Pancreas (tissue), 10 donors: Measurements from ENCODE around the gene ITGA7. TPM values are rescaled to one million over a fixed set of nuclear protein-coding genes. Genes with fewer than 3 reads are reported as not detected.

Experiments
- ATAC-seq, 4 donors: fragments of 200-7000 bp; cut with Tn5 transposase; one replicate each; pipeline versions ENCODE4 v1.8.0 to v1.9.1; 2020; ENCODE audit warnings: mild to moderate bottlenecking in 4 of 4, moderate library complexity in 4 of 4
- DNase-seq, 6 donors: peaks; one replicate each; pipeline ENCODE4 v3.0.0-alpha.2; 2020
- FAIRE-seq: peaks from 2 replicates; lab custom pipeline; 2012; peaks lifted over from hg19 to GRCh38; lab: Jason Lieb, UNC
- H3K27ac ChIP-seq, 4 donors: fragments of 200-600 bp; sonication (generic); 1 replicate in 3 of 4; 2 replicates in 1 of 4; pipeline versions ENCODE4 v1.5.0 to v1.8.0; 2020
- H3K27me3 ChIP-seq, 4 donors: fragments of 200-600 bp; one replicate each; pipeline ENCODE4 v1.8.0; 2021
- H3K36me3 ChIP-seq, 3 donors: fragments of 200-600 bp; sonication (generic) in 1 of 3; one replicate each; pipeline versions ENCODE4 v1.5.0 to v1.8.0; 2020 to 2021
- H3K4me1 ChIP-seq, 3 donors: fragments of 200-600 bp; one replicate each; pipeline ENCODE4 v1.8.0; 2021
- H3K4me3 ChIP-seq, 4 donors: fragments of 200-600 bp; sonication (generic) in 2 of 4; one replicate each; pipeline versions ENCODE4 v1.5.0 to v1.8.0; 2020 to 2021
- H3K9me3 ChIP-seq, 4 donors: fragments of 200-600 bp; one replicate each; pipeline ENCODE4 v1.8.0; 2021
- WGBS, 2 donors: extraction: QIAGEN DNeasy Blood & Tissue Kit; methylation state at CpG; one replicate each; pipeline ENCODE4 v1.1.7; 2013; 5-methylcytosine and 5-hydroxymethylcytosine counted together
- intact Hi-C, 3 donors: fragments of 100-400 bp; cut with DNase I; formaldehyde crosslinking; loops; one replicate each; pipeline versions ENCODE4 v1.11.1 to v1.14.2; 2022
- polyA plus RNA-seq, 2 donors: library from polyadenylated mRNA; stranded (reverse); fragments of 200-250 nt; gene quantifications; one replicate each; pipeline ENCODE4 v1.2.3, GENCODE V29; 2013
- total RNA-seq, 6 donors: library from RNA; stranded (reverse); fragmentation: NEBNext Ultra II Directional in 4 of 6; extraction: Animal tissue kit (Norgen Biotek cat#: 25700) in 4 of 6; gene quantifications; one replicate each; pipeline versions ENCODE4 v1.2.1 to v1.2.4, GENCODE V29; 2021 to 2023
- TF ChIP-seq, protein P1 (sequence below), 4 donors: fragments of 200-600 bp; sonication (generic) in 3 of 4; IDR thresholded peaks; one replicate each; pipeline versions ENCODE4 v1.5.0 to v1.8.0; 2021; ENCODE audit warnings: antibody characterized with exemption in 4 of 4
- donor health status: healthy with polysubstance abuse.
- donor health status: DM: no; HTN: no; CAD: no; lungs with moderate emphysema.
- donor health status: DM: no; HTN: no; CAD: no.
- donor health status: control.
- donor health status: control.
- donor health status: Bipolar disorder and iron deficiency.
- donor health status: DM: yes; HTN: yes; CAD: no.
- donor health status: DM: no; HTN: no; CAD: no.
- donor health status: DM: no; HTN: no; CAD: no.
- donor health status: DM: yes; HTN: yes; CAD: no.

ITGA7 gene
- total and polyA plus RNA-seq, 8 donors = 3.4 to 34.5 (median 9.1) TPM

DNA sequence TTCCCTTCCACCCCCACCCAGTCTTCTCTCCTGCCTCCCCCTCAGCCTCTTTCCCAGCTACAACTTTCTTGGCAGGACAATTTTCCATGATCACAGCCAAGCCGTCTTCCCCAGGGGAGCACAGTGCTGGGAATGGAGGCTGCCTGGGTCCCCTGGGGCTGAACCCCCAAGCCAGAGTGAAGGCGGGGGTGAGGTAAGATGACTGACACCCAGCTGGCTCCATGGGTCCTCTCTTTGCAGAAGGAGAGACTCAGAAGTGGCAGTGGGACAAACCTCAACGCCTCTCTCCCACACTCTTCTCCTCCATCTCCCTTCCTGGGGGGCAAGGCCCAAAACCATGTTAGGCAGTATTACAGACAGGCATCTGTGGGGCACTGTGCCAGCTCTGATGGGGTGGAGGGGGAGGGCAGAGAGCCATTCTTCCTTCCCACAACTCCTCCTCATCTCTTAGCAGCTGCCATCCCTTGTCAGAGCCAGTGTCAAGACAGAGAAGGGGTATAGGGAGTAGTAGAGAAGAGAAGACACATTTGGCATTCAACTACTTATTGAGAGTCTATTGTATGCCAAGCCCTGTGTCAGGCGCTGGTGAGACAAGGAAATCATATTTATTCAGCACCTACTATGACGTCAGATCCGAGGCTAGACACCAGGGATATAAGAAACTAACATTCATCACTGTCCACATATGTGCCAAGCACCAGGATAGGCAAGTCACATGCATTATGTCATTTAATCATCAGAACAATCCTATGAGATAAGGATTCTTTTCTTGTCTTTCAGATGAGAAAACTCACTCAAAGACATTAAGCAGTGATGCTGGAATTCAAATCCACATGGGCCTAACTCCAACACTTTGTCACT lies 3.6 kb downstream of the ITGA7 start:
- H3K27ac ChIP-seq = no peak overlapping the region
- 77 to 87% methylated on average over 6 of the region's 6 CpGs for WGBS, 2 donors
- no peak overlapping the region for H3K4me3 ChIP-seq
- FAIRE-seq = no peak
- no peak for ATAC-seq
- DNase-seq = no peak
- H3K4me1 ChIP-seq = peaks cover 0 to 4% (median 0%) of the 10 kb centered on the region in 3 donors
- TF ChIP-seq, protein P1, sequence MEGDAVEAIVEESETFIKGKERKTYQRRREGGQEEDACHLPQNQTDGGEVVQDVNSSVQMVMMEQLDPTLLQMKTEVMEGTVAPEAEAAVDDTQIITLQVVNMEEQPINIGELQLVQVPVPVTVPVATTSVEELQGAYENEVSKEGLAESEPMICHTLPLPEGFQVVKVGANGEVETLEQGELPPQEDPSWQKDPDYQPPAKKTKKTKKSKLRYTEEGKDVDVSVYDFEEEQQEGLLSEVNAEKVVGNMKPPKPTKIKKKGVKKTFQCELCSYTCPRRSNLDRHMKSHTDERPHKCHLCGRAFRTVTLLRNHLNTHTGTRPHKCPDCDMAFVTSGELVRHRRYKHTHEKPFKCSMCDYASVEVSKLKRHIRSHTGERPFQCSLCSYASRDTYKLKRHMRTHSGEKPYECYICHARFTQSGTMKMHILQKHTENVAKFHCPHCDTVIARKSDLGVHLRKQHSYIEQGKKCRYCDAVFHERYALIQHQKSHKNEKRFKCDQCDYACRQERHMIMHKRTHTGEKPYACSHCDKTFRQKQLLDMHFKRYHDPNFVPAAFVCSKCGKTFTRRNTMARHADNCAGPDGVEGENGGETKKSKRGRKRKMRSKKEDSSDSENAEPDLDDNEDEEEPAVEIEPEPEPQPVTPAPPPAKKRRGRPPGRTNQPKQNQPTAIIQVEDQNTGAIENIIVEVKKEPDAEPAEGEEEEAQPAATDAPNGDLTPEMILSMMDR (IDR thresholded peaks at IDR 0.05) = no peak
- no peaks in the 10 kb centered on the region for H3K36me3 ChIP-seq
- H3K9me3 ChIP-seq = no peaks in the 10 kb centered on the region
- H3K27me3 ChIP-seq = no peaks in the 10 kb centered on the region
- intact Hi-C loops = no loop called here

DNA sequence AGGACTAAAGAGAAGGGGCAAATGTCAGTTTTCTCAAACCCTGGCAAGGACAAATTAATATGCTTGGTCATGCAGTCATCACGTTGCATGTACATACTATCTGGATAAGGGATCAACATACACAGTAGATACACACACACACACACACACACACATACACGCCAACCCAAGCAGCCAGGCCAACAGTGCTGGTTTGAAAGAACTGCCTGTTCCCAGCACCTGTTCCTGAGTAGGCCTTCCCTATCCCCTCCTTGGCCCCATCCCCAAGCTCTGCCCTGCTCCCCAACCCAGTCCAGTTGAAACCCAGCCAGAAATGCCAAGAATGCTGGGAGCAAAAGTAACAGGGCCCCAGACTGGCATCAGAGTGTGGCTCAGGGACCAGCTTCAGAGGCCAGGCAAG lies 4.4 kb downstream of the ITGA7 start:
- H3K4me3 ChIP-seq = no peak overlapping the region
- H3K36me3 ChIP-seq = no peaks in the 10 kb centered on the region
- H3K4me1 ChIP-seq = peaks cover 0 to 4% (median 0%) of the 10 kb centered on the region in 3 donors
- DNase-seq (no peak), FAIRE-seq (no peak), ATAC-seq (no peak)
- TF ChIP-seq, protein P1 (IDR thresholded peaks at IDR 0.05) = no peak
- no peak overlapping the region for H3K27ac ChIP-seq
- WGBS, 2 donors = 72 to 77% methylated on average over 2 of the region's 2 CpGs
- H3K27me3 ChIP-seq = no peaks in the 10 kb centered on the region
- intact Hi-C loops = no loop called here
- no peaks in the 10 kb centered on the region for H3K9me3 ChIP-seq

DNA sequence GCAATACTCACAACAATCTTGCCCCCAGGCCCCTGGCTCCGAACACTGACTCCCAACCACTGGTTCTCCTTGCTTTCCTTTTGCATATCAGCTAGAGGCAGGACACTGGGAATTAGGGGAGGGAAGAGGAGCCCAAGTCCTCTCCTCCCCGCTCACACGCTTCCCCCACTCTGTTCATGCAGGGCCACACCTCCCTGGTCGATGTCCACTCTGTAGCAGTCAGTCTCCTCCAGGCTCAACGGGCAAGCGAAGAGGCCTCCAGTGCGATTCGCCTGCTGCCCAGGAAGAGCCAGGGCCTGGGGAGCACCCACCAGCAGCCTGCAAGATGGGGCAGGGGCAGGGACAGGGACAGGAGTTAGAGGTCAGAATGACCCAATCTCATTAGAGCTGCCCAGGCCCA lies 4.8 kb downstream of the ITGA7 start:
- TF ChIP-seq, protein P1 (IDR thresholded peaks at IDR 0.05) = no peak
- H3K36me3 ChIP-seq = no peaks in the 10 kb centered on the region

DNA sequence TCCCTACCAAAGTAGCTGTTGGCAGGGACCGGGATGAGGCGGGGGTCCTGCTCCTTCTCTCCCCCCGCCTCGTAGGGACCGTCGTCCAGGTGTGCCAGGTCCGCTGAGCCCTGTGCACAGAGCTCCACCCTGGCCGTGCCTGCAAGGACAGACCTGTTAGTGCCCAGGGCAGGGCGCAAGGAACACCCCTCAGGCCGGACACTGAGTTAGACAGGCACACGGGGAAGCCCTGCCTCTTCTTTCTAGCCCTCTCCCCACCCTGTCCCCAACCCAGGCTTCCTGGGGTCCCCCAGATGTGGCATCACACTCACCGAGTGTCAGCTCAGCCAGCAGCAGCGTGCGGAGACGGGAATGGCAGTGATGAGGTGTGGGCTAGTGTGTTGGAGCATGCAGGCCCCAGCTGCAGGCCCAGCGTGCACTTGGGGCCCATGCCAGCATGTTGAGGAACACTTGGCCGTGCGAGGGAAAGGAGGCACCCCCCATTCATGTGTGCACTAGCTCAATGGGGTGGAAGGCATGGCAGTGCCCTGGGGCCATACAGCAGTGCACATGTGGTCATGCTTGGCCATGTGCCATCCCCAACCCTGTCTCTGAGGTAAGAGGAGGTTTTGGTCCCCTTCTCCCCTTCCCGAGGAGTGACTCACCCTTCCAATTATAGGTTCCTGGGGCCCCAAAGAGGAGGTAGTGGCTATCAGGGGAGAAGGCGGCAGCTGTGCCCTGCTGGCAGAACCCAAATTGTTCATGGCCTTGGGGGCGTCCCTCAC lies 7.3 kb downstream of the ITGA7 start:
- intact Hi-C loops = no loop called here
- H3K4me1 ChIP-seq = no peaks in the 10 kb centered on the region
- H3K4me3 ChIP-seq = no peak overlapping the region
- 77 to 82% methylated on average over 21 of the region's 21 CpGs for WGBS, 2 donors
- ATAC-seq = no peak
- peak in 1 of 6 donors; percentile 50 for DNase-seq
- H3K36me3 ChIP-seq = no peaks in the 10 kb centered on the region
- TF ChIP-seq, protein P1 (IDR thresholded peaks at IDR 0.05) = no peak
- no peaks in the 10 kb centered on the region for H3K27me3 ChIP-seq
- no peak for FAIRE-seq
- no peak overlapping the region for H3K27ac ChIP-seq
- no peaks in the 10 kb centered on the region for H3K9me3 ChIP-seq

More for the DNA sequence above, 4.8 kb downstream of the ITGA7 start:
- intact Hi-C loops = no loop called here
- no peaks in the 10 kb centered on the region for H3K27me3 ChIP-seq
- ATAC-seq (no peak), DNase-seq (no peak), FAIRE-seq (no peak)
- no peak overlapping the region for H3K27ac ChIP-seq
- H3K4me3 ChIP-seq = no peak overlapping the region
- WGBS, 2 donors = 87 to 89% methylated on average over 8 of the region's 8 CpGs
- H3K4me1 ChIP-seq = peaks cover 0 to 4% (median 0%) of the 10 kb centered on the region in 3 donors
- H3K9me3 ChIP-seq = no peaks in the 10 kb centered on the region
